Umbilical cord (tissue), 2 donors: ENCODE results near the gene PET100. TPM values are rescaled to one million over a fixed set of nuclear protein-coding genes. Genes with fewer than 3 reads are reported as not detected.

Source experiments
- DNase-seq: peaks from one replicate; pipeline ENCODE4 v3.0.0-alpha.2; 2015; ENCODE audit warnings: low spot score
- total RNA-seq: library from RNA; depleted of rRNA; stranded (reverse); fragments of >200 nt; gene quantifications from one replicate; pipeline ENCODE4 v1.2.3, GENCODE V29; 2014; ENCODE audit warnings: low replicate concordance; ENCODE audit not compliant: insufficient read depth

The PET100 gene
- total RNA-seq, result 25.5 TPM

DNA sequence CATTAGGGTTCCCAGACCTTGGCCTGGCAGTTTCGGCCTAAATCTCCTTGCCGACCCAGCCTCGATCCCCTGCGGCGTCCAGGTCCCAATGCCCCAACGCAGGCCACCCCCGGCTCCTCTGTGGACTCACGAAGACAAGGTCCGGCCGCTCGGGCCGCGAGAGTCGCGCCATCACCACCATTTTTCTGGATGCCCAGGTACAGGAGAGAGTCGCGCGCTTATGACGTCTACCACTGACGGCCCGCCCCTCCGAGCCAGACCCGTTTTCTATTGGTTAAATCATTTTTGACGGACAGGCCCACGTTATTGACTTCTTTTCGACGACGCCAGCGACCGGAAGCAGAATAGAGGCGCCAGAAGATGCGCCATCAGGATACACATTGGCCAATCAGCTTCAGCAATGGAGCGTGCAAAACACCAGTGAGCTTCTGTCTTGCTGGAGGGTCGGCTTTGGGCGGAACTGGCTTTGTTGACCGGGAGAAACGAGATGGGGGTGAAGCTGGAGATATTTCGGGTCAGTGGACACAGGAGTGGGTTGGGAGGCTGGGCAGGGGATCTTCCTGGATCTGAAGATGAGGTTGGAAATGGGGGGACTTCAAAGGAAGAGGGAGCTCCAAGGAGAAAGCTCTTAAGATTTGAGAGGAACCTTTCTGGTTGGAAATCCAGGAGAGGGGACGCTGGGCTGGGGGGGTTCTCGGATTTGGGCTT is at the start of gene PET100, which contains the start of gene XAB2:
Gene PET100 (plus strand): TSS at position 447 of the 708 bp plus-strand sequence. CDS start 41 bp downstream, at position 488.
Gene XAB2 (minus strand): TSS at position 199 of the 708 bp plus-strand sequence. CDS start 18 bp downstream, at position 181.
- DNase-seq, result peak; percentile 99

DNA sequence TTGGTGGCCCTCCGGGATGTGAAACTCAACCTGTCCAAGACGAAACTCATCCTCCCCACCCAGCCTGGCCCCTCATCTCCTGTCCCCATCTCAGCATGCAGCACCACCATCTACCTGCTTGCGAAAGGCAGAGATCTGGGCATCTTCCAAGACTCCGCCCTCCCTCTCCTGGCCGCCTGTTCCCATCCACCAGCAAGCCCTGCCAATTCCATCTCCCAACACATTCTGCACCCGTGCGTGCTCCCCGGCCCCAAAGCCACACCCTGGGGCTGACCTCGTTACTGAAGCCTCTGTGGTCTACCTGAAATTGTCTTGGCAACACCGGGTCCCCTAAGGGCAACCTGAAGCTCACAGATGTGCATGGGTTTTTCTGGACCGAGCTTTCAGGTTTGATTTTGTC is 47.1 kb upstream of the PET100 start:
- no peak for DNase-seq

- no peak for DNase-seq
These were observed 39.8 kb upstream of the PET100 start for GRCh38 chr19:7589822-7590221.

- peak; percentile 22 for DNase-seq
These were observed 39.3 kb upstream of the PET100 start for GRCh38 chr19:7590256-7590655.

- DNase-seq, result peak; percentile 24
These were observed 34.0 kb upstream of the PET100 start, which contains the start of gene CAMSAP3 for GRCh38 chr19:7595466-7596133. CAMSAP3 (plus strand) TSS chr19:7595863; CDS start chr19:7596003, 140 bp downstream.

DNA sequence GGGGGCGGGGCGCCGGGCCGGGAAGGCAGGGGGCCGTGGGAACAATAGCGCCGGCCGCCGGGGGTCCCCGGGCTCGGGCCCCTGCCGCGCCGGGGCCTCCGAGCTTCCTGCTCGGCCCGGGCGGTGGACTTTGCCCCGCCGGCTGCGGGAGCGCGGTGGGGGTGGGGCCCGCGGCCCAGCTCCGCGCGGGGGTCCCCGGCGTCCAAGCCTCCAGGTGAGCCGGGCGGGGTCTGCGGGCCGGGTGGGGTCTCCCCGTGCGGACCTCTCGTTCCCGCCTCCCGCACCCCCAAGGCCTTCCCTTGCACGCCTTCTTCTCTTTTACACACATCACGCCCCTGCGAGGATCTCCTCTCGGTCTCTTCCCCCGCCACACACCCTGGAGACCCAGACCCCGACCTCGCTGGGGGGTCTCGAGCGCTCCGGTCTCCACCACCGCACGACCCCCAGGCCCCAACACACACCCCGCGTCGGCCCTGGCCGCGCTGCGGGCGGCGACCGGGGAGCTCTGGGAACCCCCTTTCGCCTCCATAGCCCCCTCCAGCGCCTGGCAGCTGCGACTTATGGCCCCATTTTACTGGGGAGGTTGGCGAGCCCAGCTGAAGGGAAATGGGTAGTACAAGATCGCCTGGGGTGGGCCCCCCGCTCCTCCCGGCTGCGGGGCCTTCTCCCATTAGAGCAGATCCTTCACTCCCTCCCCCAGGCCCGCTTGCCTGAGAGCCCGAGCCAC is 33.2 kb upstream of the PET100 start:
- DNase-seq, result no peak

DNA sequence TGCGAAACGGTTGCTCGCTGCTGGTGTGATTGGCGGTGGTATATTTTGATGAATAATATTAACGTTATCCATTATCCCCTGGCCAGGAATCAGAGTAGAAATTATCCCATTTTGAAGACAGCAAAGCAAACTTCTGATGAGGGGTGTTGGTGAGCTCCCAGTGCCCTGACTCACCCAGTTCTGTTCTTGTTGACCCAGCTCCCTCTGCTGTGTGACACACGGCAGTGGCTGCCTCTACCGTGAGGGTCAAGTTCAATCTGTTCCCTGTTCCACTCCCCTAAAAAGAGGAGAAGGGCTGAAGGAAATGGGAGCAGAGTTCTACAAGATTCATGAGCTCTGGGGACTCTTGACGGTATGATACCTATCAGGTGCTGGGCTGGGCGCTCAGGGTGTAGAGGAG is 31.9 kb upstream of the PET100 start:
- no peak for DNase-seq

GRCh38 chr19:7598180-7598579 is 31.4 kb upstream of the PET100 start:
- no peak for DNase-seq

DNA sequence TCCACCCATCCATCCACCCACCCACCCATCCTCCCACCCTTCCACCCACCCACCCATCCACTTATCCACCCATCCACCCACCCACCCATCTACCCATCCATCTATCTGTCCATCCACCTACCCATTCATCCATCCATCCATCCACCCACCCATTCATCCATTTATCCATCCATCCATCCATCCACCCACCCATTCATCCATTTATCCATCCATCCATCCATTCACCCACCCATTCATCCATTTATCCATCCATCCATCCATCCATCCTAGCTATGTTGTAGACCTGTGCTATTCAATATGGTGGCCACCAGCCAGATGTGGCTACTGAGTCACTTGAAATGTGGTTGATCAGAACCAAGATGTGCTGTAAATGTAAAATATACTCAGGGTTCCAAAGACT is 28.9 kb upstream of the PET100 start:
- no peak for DNase-seq

DNA sequence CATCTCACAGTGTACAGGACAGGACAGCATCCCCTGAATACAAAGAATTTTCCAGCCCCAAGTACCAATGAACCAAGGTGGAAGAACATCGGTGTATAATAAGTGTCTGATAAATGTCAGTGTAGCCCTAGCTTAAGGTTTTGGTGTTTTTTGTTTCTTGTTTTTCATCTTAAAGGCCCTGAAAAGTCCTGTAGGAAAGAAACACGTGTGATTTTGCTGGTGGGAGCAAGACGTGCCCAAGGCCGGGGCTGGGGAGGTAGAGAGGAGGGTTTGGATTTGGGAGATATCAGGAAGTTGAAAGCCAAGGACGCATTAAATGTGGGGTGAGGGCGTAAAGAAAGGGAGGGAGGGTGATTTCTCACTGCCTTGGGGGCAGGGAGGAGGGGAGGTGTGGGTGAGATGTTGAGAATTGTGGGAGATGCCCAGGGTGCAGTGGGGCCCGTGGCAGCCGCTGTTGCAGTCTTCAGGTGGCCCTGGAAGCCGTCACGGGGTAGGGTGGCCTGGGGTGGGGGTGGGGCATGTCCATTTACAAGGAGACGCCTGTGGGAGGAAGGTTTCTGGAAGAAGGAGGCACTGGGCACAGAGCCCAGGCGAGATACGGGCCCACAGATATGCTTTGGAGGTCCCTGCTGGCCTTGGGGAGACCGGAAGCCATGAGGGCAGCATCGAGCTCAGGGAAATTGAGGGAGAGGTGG is 27.2 kb upstream of the PET100 start:
- no peak for DNase-seq

GRCh38 chr19:7602935-7603497 is 26.6 kb upstream of the PET100 start:
- DNase-seq, result no peak

DNA sequence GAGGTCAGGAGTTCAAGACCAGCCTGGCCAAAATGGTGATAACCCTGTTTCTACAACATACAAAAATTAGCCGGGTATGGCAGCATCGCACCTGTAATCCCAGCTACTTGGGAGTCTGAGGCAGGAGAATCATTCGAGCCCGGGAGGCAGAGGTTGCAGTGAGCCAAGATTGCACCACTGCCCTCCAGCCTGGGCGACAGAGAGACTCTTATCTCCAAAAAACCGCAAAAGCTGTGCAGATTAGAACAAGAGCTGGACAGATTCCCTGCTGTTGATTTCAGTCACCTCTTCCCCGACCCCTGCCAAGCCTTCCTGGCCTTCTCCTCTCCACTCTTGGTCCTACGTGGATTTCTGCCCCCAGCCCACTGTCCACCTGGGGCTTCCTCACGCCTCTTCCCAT is 25.7 kb upstream of the PET100 start:
- no peak for DNase-seq

- DNase-seq, result no peak
These were observed 23.9 kb upstream of the PET100 start for GRCh38 chr19:7605490-7606222.

- no peak for DNase-seq
These were observed 23.3 kb upstream of the PET100 start for GRCh38 chr19:7606289-7606688.

DNA sequence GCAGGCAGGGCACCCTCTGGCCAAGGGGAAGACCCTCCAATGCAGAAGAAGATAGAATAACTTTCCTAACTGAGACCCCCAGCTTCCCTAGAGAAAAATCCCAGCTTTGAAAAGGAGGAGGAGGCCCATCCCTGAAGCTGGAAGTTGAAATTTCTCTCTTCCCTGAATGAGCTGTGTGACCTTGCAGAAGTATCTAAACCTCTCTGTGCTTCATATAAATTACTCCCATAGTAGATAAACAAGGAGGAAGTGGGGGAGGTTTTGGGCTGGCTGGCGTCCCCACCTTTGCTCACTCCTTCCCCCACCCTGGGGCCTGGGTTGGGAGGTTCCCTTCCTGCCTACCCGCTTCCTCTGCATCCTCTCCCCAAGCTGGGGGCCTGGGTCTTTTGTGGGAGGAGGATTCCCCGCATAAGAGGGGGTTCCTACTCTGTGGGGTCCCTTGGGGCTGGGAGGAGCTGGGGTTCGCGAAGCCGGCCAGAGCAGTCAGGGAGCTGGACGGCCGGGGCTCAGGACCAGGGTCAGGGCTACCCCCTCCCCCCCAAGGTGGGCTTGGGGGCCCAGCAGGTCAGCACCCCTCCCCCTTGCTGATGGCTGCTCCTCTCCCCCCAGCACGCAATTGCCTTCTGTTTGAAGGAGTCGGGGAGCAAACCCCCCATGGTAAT is 22.2 kb upstream of the PET100 start:
- DNase-seq, result no peak

DNA sequence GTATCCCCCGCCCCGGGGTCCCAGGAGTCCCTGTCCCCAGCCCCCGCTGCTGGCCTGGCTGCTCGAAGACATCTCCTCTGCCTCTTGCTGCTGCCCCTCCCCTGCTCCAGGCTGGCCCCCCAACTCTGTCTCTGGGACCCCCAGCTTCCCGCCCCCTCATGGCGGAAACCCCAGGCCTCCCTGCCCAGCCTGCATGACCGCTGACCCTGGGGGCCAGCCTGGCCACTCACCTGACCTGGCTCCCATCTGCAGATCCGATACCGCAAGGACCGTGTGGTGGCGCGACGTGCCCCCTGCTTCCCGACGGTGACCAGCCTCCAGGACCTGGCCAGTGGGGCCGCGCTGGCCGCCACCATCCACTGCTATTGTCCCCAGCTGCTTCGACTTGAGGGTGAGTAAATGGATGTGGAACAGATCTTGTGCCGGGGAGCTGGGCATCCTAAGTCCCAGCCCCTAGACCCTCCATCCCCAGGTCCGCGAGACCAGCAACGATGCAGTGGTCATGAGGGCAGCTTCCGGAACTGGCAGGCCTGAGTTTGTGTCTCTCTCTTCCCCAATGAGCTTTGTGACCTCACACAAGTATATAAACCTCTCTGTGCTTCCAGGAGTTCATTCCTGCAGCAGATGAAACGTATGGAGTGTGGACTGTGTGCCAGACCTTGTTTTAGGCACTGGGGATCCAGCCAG is 21.6 kb upstream of the PET100 start:
- DNase-seq, result no peak

DNA sequence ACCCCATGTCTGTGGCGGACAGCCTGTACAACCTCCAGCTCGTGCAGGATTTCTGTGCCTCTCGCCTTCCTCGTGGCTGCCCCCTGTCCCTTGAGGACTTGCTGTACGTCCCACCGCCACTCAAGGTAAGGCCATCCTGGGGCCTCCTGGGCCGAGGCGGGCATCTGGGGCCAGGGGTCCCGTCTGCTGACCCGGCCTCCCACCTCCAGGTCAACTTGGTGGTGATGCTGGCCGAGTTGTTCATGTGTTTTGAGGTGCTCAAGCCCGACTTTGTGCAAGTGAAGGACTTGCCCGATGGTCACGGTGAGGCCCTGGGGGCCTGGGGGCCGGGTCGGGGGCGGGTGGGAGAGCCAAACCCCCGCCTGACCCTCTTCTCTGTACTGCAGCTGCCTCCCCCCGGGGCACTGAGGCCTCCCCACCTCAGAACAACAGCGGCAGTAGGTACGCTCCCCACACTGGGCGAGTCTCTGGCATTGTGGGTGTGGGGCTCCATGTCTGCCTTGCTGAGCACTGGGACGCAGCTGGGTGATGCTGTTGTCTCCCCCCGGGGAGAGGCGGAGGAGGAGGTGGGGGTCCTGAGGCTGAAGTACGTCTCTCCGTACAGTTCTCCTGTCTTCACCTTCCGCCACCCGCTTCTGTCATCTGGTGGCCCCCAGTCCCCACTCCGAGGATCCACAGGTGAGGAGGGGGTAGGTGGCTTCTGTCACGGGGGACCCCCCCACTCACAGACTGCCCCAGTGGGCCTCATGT is 18.9 kb upstream of the PET100 start:
- no peak for DNase-seq

GRCh38 chr19:7611541-7612279 is 17.9 kb upstream of the PET100 start:
- DNase-seq, result no peak
